Glutamatergic neuron (in vitro differentiated cells): Measurements from ENCODE around the gene KCNB1. TPM values are rescaled to one million over a fixed set of nuclear protein-coding genes. Genes with fewer than 3 reads are reported as not detected.

Experiments
- DNase-seq: peaks from one replicate; pipeline ENCODE4 v3.0.0; 2022
- H3K27ac Mint-ChIP-seq: one replicate; pipeline ENCODE4 v1.8.0; 2020; ENCODE audit warnings: mild to moderate bottlenecking, mixed read lengths, inconsistent platforms; ENCODE audit not compliant: unreplicated experiment
- H3K27me3 Mint-ChIP-seq: one replicate; pipeline ENCODE4 v1.8.0; 2020; ENCODE audit warnings: mild to moderate bottlenecking, moderate library complexity, mixed read lengths, inconsistent platforms; ENCODE audit not compliant: unreplicated experiment
- H3K36me3 Mint-ChIP-seq: one replicate; pipeline ENCODE4 v1.8.0; 2020; ENCODE audit warnings: mild to moderate bottlenecking, mixed read lengths, inconsistent platforms; ENCODE audit not compliant: unreplicated experiment
- H3K4me1 Mint-ChIP-seq: one replicate; pipeline ENCODE4 v1.8.0; 2020; ENCODE audit warnings: mild to moderate bottlenecking, low read depth, mixed read lengths, inconsistent platforms; ENCODE audit not compliant: unreplicated experiment
- H3K4me3 Mint-ChIP-seq: one replicate; pipeline ENCODE4 v1.8.0; 2020; ENCODE audit warnings: mild to moderate bottlenecking, mixed read lengths, inconsistent platforms; ENCODE audit not compliant: unreplicated experiment
- H3K9me3 Mint-ChIP-seq: one replicate; pipeline ENCODE4 v1.8.0; 2020; ENCODE audit warnings: mild to moderate bottlenecking, moderate library complexity, mixed read lengths, inconsistent platforms; ENCODE audit not compliant: unreplicated experiment
- total RNA-seq: library from RNA; stranded (reverse); fragmentation: NEBNext Ultra II Directional; extraction: Animal tissue kit (Norgen Biotek cat#: 25700); gene quantifications from one replicate; pipeline ENCODE4 v1.2.1, GENCODE V29; 2021; ENCODE audit not compliant: unreplicated experiment
- TF ChIP-seq, protein P1 (sequence below): fragments of 200-600 bp; sonication (generic); IDR thresholded peaks from one replicate; pipeline ENCODE4 v1.5.0; 2021; ENCODE audit not compliant: partially characterized antibody, unreplicated experiment

KCNB1 gene
- total RNA-seq, 1 donor from 2014 or later = 3.1 TPM

DNA sequence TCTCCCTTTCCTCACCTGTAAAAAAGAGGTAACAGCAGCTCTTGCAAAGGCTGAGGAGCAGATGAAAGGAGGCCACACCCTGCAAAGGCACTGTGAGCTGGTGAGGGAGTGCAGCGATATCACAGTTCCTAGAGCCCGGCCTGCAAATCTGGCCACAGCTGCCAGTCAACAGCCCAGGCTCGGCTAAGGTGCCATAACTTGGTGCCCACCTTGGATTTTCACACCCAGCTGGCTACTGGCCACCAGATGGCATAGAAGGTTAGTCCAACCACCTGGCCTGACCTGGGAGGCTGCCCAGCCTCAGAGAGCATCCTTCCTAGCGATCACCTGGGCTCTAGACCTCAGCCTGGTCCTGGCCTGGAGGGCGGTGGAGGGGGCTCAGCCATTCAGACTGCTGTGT, 46.8 kb downstream of the KCNB1 start:
- peaks cover 5% of the 10 kb centered on the region for H3K27me3 Mint-ChIP-seq
- DNase-seq = no peak
- H3K4me3 Mint-ChIP-seq = no peak overlapping the region
- H3K27ac Mint-ChIP-seq = no peak overlapping the region
- peaks cover 1% of the 10 kb centered on the region for H3K9me3 Mint-ChIP-seq
- no peaks in the 10 kb centered on the region for H3K36me3 Mint-ChIP-seq
- peaks cover 4% of the 10 kb centered on the region for H3K4me1 Mint-ChIP-seq
- TF ChIP-seq, protein P1, sequence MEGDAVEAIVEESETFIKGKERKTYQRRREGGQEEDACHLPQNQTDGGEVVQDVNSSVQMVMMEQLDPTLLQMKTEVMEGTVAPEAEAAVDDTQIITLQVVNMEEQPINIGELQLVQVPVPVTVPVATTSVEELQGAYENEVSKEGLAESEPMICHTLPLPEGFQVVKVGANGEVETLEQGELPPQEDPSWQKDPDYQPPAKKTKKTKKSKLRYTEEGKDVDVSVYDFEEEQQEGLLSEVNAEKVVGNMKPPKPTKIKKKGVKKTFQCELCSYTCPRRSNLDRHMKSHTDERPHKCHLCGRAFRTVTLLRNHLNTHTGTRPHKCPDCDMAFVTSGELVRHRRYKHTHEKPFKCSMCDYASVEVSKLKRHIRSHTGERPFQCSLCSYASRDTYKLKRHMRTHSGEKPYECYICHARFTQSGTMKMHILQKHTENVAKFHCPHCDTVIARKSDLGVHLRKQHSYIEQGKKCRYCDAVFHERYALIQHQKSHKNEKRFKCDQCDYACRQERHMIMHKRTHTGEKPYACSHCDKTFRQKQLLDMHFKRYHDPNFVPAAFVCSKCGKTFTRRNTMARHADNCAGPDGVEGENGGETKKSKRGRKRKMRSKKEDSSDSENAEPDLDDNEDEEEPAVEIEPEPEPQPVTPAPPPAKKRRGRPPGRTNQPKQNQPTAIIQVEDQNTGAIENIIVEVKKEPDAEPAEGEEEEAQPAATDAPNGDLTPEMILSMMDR = no peak

- no peak for DNase-seq
- peaks cover 3% of the 10 kb centered on the region for H3K27me3 Mint-ChIP-seq
- peaks cover 3% of the 10 kb centered on the region for H3K36me3 Mint-ChIP-seq
- no peak overlapping the region for H3K4me3 Mint-ChIP-seq
- no peak overlapping the region for H3K27ac Mint-ChIP-seq
- peaks cover 4% of the 10 kb centered on the region for H3K4me1 Mint-ChIP-seq
- H3K9me3 Mint-ChIP-seq = peaks cover 1% of the 10 kb centered on the region
- TF ChIP-seq, protein P1 = no peak
These were observed 49.1 kb downstream of the KCNB1 start for GRCh38 chr20:49433333-49433732.

DNA sequence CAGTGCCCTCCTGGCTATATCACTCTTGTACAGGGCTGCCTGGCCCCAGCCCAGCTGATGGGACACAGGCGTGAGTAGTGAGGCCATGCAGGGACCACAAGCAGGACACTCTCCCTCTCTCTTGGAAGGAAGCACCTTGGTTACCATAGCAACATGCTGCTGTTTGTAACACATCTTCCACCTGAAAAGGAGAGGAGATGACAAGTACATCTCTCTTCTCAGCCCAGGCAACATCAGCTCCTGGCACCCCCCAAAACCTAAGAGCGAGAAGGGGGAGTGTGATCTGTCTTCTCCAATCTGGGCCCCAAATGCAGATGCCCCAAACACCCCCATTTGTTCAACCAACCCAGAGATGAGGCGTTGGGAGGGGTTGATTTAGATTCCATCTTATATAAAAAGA, 49.9 kb downstream of the KCNB1 start:
- TF ChIP-seq, protein P1 = no peak

DNA sequence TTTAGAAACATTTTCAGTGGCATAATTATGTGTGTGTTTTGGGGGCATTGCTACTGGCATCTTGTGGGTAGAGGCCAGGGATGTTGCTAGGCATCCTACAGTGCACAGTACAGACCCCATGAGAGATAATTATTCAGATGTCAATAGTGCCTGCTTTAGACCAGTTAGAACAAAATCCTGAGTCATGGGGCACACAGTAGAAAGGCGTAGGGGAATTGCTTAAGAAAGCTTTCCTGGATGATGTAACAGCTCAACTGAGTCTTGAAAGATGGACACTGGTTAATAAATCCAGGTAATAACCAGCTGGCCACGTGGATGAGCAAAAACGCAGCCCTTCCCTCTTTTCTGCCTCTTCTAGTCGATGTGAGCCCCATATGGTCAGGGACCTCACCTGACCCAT, 51.1 kb downstream of the KCNB1 start:
- TF ChIP-seq, protein P1 = no peak
- Mint-ChIP-seq H3K4me3 (no peak overlapping the region), H3K27ac (no peak overlapping the region), H3K36me3 (peaks cover 3% of the 10 kb centered on the region), H3K9me3 (peaks cover 4% of the 10 kb centered on the region), H3K27me3 (peaks cover 9% of the 10 kb centered on the region), H3K4me1 (peaks cover 4% of the 10 kb centered on the region)
- no peak for DNase-seq

More for the DNA sequence above, 49.9 kb downstream of the KCNB1 start:
- Mint-ChIP-seq H3K36me3 (peaks cover 3% of the 10 kb centered on the region), H3K9me3 (peaks cover 4% of the 10 kb centered on the region), H3K27ac (no peak overlapping the region), H3K27me3 (peaks cover 9% of the 10 kb centered on the region), H3K4me1 (peaks cover 4% of the 10 kb centered on the region), H3K4me3 (no peak overlapping the region)
- DNase-seq = no peak

DNA sequence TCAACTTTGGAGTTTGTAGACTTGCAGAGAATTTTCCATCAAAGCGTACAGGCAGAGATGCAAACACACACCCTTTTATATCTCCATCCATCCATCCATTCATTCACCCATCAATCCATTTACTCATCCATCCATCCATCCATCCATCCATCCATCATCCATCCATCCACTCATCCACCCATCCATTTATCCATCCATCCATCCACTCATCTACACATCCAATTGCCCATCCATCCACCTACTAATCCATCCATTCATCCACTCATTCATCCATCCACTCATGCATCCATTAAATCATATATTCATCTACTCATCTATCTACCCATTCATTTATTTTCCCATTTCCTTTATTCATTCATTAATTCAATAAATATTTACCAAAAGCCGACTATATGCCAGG, 52.1 kb downstream of the KCNB1 start:
- H3K9me3 Mint-ChIP-seq = peaks cover 4% of the 10 kb centered on the region

More for the DNA sequence above, 52.1 kb downstream of the KCNB1 start:
- Mint-ChIP-seq H3K27ac (no peak overlapping the region), H3K27me3 (peaks cover 9% of the 10 kb centered on the region), H3K36me3 (peaks cover 3% of the 10 kb centered on the region), H3K4me1 (peaks cover 4% of the 10 kb centered on the region), H3K4me3 (no peak overlapping the region)
- no peak for DNase-seq
- TF ChIP-seq, protein P1 = no peak
